Right lung (tissue), 5 donors: ENCODE results near the gene PYGB. TPM values are rescaled to one million over a fixed set of nuclear protein-coding genes. Genes with fewer than 3 reads are reported as not detected.

Source experiments
- DNase-seq, 2 donors: peaks; one replicate each; pipeline ENCODE4 v3.0.0-alpha.2; 2013
- polyA plus RNA-seq, 5 donors: library from polyadenylated mRNA; unstranded; fragments of 120-200 nt; gene quantifications; one replicate each; pipeline versions ENCODE4 v1.2.1 to v1.2.3, GENCODE V29; 2013; ENCODE audit warnings: inconsistent platforms in 1 of 5, low replicate concordance in 1 of 5; ENCODE audit not compliant: insufficient read length in 5 of 5, insufficient read depth in 1 of 5

The PYGB gene
- polyA plus RNA-seq, 5 donors, result 33.7 to 55.9 (median 39.6) TPM

- no peak for DNase-seq
These were observed 46.1 kb downstream of the PYGB start for GRCh38 chr20:25293910-25294458.

DNA sequence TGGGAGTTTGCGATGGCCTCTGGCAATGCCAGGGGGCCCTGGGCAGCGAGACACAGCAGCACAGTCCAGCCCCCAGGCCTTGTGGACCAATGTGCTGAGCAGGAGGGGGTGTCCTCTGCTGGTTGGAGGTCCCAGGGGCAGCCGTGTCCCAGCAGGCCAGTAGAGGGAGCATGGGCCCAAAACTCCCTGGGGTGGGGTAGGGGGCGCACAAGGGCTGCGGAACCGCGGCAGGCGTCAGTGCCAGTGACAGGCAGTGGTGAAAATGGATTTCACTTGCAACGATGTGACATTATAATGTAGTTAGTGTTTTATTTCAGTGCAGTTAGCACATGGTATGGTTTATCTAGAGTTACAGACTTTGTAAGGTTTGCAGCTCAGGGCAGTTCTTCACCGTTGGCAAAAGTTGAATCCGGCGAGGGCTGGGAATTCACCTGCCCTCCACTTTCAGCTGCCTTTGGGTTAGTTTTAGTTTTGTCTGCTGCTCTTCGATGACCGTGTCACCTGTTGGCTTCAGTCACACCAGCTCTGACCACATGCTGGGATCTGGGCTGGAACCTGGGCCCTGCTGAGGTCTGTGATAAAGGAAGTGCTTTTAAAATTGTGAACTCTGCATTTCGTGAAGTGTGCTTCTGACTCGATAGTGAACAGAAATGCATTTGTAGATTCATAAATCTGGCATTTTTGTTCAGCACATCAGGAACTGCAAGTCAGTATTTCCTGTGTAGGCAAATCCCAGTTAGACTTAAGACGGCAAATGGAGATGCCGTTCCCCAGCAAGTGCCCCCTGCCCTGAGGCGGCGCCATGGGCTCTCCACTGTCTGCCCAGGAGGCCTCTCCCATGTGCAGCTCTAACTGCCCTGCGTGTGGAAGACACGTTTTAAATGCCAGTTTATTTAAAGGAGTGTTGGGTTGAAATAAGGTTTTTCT, 46.8 kb downstream of the PYGB start:
- DNase-seq, result peak; percentile 33 to 45

DNA sequence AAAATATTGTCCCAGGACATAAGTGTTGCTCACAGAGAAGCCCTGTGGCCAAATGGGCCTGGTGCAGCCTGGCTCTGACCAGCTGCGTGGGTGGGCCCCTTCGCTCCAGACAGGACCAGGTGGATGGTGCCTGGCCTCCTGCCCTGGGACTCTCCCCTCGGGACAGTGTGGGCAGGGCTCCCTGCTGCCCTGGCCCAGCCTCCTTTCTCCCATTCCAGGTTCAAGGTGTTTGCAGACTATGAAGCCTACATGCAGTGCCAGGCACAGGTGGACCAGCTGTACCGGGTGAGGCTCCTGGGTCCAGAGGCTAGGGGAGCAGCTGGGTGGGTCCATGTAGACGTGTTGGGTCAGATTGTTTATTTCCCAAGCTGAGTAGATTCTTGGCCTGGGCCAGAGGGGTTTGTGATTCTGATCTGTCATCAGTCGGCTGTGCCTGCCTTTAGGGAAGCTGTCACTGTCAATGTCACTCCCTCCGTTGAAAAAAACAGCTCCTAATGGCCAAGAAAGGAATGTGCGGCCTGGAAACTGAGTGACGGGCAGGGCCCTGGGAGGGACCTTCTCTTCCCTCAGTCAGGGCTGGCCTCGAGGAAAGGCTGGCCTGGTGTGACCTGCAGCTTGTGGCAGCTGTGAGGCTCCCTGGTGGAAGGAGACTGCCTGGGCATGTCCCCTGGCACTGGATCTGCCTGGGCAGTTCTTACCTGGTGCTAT, 47.7 kb downstream of the PYGB start:
- no peak for DNase-seq

- DNase-seq, result no peak
These were observed 48.5 kb downstream of the PYGB start for GRCh38 chr20:25296094-25297093.

- DNase-seq, result no peak
These were observed 49.4 kb downstream of the PYGB start for GRCh38 chr20:25297141-25297905.

DNA sequence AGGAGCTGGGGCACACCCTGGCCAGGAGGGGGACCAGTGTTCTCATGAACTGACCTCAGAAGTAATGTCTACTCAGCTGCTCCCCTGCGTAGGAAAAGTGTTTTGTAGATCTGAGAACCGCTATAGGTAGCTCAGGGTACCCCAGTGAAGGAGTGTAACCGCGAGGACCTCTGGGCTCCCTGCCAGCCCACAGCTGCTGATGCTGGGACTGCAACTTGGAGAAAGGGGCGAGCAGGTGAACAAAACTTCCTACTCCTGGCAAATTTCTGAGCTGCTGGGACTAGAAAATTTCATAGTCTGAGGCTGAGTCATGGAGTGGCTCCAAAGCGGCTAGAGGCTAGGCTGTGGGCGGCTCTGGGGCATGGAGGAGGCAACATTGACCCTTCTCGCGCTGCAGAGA, 51.9 kb downstream of the PYGB start:
- no peak for DNase-seq

- no peak for DNase-seq
These were observed 52.7 kb downstream of the PYGB start for GRCh38 chr20:25300496-25301170.

- no peak for DNase-seq
These were observed 53.6 kb downstream of the PYGB start for GRCh38 chr20:25301357-25301920.

GRCh38 chr20:25302596-25302995, 54.7 kb downstream of the PYGB start:
- no peak for DNase-seq

DNA sequence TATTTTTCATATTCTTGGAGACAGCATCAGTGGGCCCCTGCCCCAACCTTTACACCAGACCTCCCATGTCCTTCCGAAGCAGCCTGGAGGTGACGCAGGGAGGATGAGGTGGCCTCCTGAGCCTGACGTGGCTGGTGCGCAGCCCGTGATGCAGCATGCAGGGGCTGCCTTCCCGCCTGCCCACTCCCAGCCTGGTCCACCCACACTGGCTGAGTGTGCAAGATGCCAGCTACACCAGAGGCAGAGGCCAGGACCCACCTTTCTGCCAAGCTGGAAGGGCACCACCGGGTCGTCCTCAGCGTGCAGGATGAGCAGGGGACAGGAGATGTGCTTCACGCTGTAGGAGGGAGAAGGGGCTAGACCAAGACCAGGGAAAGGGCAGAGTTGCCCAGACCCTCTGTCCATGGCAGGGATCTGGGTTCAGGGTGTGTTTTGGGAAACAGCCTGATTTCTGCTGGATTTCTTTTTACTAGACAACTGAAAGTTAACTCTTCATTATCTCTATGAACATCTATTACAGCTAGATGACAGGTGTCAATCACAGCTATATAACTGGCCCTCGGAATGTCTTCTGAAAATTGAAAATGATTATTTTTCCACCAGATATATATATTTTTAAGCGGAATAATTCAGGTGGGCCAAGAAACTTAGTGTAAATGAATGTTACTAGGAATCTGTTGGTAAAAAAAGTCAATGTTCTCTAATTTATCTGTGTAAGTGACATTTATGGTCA, 55.6 kb downstream of the PYGB start:
- no peak for DNase-seq

DNA sequence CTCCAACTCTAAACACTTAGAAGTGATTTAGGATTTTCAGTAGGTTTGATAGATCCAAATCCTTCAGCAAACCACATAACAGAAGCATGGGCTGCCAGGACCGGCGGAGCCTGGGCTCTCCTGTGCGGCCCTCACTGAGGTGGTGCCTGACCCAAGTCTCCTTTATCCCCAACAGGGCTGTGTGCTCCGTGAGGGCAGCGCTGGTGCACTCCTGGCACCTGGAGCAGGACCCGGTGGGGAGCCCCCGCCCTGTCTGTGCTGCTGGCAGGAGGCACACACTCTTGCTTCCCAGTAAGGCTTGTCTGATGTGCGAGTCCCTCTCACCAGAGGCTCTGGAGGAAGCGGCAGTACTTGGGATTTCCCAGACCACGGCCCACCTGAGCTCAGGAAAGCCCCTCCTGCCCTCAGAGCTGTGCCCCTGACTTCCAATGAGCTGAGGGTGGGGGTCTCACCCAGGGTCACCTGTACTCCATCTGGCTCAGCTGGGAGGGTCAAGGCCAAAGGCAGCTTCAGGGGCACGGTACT, 56.2 kb downstream of the PYGB start:
- no peak for DNase-seq

DNA sequence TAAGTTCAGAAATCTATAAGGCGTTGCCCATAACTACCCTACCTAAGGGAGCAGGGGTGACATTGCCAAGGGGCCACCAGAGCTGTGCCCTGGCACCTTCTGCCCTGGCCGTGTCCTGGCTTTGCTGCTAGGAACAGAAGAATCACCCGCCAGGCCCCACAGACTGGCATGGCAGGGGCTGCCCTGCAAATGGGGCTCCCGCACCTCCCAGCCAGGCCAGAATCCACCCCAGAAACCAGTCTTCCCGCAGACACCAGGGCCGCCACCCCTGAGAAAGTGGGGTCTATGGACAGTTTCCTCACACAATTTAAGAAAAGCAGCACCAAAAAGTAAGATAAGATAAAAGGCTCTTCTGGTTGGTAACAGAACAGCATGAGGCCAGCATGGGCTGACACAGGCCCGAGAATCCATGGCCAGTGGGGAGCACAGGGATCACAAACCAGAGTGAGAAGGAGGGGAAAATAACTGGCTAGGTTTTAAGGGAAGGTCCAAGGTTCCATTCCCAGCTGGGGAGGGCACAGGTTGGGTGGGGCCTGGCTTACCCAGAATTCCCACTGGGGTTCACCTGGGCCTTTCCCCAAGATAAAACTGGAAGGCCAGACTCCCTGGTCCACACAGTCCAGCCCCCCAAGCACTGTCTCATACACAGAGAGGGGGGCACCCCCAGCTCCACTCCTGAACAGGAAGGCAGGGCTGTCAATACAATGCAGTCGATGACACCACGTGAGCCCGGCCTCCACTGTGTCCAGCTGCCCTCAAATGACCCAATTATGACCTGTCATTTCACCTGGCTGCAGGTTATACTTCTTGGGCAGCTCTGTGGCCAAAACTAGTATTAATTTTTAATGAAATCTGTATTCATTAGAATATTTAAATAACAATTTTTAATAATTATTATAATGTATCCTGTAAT, 59.4 kb downstream of the PYGB start:
- no peak for DNase-seq

DNA sequence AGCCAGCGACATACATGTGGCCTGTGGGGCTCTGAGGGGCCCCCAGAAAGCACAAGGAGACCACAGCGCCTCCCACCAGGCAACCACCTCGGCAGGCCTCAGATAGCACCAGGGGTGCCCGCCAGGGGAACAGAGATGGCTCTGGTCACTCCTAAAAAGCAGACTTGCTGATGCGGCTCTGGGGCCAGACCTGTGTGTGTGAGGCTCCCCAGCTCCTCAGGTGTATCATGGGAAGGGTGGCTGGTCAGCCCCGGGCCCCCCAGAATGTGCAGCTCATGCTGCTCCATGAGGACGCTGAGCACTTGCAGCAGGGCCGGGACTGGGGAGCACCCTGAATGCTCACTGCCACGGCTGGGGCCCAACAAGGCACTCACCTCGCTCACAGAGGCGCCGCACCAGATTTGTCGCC, 60.2 kb downstream of the PYGB start:
- no peak for DNase-seq

DNA sequence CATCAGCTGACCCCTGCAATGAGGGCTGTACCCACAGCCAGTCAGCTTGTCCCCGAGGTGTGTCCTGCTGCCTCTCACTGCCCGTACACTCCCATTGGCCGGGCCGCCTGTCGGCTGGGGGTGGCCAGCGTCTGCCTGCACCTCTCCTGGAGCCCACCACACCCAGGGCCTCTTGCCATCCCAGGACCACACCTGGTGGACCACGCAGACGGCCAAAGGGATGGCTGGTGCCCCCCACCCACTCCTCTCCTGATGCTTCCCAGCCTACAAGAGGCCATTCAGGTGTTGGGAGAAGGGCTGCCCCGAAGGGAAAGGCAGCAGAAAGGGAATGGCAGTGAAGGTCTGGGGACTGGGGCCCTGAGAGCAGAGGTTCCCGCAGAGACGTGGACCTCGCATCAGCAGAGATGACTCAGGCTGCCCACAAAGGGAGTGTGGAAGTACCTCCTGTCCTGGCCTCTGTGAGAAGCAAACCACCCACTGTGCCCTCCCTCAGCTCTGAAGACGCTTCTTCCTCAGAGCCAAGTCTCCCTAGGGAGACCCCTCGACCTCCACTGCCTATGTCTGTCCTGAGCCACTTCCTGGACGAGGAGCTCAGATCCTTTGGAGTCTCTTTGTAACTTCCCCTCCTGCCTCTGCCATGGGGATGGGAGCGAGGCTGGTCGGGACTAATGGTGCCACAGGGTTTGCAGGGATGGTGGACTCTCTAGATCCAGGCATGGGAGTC, 60.9 kb downstream of the PYGB start:
- DNase-seq, result no peak

GRCh38 chr20:25309395-25310267, 61.7 kb downstream of the PYGB start:
- no peak for DNase-seq
